NB4 (cell line): ENCODE data around the gene MAP3K14.

Experiments
- DNase-seq: peaks from one replicate; pipeline ENCODE4 v3.0.0; 2010; ENCODE audit warnings: low read depth
- H3K4me3 ChIP-seq: one replicate; pipeline ENCODE4 v1.5.1; 2011; ENCODE audit warnings: mild to moderate bottlenecking, low read depth, low read length, moderate library complexity
- MYC ChIP-seq: IDR thresholded peaks from 2 replicates; pipeline ENCODE4 v1.6.1; 2011; ENCODE audit warnings: low read depth, low read length
- POLR2A ChIP-seq: IDR thresholded peaks from 2 replicates; pipeline ENCODE4 v1.6.1; 2011; ENCODE audit warnings: mild to moderate bottlenecking; ENCODE audit not compliant: insufficient read length; ENCODE audit errors: extremely low read depth
- TF ChIP-seq, protein P1 (sequence below): IDR thresholded peaks from one replicate; pipeline ENCODE4 v1.5.1; 2012; ENCODE audit warnings: low read depth, low read length
- TF ChIP-seq, protein P2 (sequence below): IDR thresholded peaks from 2 replicates; pipeline ENCODE4 v1.6.1; 2011; ENCODE audit warnings: low read depth, low read length

MAP3K14 gene

DNA sequence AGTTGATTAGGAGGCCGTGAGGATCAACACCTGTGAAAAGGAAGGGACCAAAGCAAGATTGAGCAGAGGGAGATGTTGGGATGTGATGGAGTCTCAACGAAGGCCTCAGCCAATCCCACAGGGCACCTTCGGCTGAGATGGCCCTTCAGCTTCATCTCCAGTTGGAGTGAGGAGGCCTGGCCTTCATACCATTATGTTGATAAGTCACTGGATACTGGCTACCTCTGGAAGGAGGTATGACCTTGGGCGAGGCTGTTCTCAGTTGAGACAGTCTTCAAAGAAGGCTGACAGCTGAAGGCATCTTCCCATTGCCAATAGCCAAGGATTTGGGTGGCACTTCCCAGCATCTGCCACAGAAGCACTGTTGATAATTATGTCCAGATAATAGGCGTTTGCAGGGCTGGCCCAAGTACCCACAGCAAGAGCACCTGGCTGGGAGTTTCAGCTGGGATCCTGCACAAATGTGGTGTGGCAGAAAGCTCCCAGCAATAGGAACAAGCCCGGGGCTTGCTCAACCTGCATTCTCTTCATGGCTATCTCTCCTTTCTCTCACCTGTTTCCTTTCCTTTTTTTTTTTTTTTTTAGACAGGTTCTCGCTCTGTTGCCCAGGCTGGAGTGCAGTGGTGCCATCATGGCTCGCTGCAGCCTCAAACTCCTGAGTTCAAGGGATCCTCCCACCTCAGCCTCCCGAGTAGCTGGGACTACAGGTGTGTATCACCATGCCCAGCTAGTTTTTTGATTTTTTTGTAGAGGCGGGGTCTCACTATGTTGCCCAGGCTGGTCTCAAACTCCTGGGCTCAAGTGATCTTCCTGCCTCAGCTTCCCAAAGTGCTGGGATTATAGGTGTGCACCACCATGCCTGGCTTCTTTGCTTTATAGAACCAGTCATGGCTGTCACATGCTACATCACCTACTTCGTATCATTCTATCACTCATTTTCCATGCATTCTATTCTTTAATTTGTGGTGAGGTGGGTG lies 18.2 kb upstream of the MAP3K14 start:
- TF ChIP-seq POLR2A = no peak
- TF ChIP-seq, protein P1, sequence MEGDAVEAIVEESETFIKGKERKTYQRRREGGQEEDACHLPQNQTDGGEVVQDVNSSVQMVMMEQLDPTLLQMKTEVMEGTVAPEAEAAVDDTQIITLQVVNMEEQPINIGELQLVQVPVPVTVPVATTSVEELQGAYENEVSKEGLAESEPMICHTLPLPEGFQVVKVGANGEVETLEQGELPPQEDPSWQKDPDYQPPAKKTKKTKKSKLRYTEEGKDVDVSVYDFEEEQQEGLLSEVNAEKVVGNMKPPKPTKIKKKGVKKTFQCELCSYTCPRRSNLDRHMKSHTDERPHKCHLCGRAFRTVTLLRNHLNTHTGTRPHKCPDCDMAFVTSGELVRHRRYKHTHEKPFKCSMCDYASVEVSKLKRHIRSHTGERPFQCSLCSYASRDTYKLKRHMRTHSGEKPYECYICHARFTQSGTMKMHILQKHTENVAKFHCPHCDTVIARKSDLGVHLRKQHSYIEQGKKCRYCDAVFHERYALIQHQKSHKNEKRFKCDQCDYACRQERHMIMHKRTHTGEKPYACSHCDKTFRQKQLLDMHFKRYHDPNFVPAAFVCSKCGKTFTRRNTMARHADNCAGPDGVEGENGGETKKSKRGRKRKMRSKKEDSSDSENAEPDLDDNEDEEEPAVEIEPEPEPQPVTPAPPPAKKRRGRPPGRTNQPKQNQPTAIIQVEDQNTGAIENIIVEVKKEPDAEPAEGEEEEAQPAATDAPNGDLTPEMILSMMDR = no peak
- no peak for DNase-seq
- no peak overlapping the region for H3K4me3 ChIP-seq

DNA sequence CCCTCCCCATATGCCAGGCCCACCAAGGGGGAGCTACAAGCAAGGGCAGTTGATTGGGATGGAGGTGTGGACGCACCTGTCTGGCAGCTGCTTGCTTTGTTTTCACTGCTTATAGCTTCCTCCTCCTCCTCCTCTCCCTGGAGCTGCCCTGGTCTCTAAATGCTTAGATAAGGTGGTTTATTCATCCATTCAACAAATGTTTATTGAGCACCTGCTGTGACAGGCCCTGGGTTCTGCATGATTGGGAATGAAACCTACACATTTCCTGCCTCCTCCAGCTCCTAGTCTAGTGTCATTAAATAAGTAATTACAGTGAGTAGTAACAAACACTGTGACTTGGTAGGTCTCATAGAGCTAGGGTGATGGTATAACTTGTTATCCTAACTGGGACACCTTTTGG lies 17.4 kb upstream of the MAP3K14 start:
- no peak for DNase-seq

DNA sequence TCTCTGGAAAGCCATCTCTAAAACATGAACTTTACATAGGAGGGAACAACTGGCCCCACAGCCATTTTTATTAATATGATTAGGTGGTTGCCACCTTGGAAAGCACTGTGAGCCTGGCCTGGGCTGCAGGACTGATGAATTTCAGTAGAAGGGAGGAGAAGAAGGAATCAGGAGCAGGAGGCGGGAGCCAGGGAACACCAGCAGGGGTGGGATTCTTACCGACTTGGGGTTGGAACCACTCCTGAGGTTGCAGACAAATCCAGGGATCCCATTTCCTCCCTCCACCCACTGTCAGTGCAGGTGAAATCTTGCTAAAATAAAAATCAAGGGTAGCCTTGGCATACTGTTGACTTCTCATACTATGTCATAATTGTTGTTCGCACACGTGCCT lies 16.9 kb upstream of the MAP3K14 start:
- DNase-seq = no peak
- no peak overlapping the region for H3K4me3 ChIP-seq
- TF ChIP-seq MYC (no peak), POLR2A (no peak)
- TF ChIP-seq, protein P2, sequence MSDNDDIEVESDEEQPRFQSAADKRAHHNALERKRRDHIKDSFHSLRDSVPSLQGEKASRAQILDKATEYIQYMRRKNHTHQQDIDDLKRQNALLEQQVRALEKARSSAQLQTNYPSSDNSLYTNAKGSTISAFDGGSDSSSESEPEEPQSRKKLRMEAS = no peak
- TF ChIP-seq, protein P1 = no peak

More for the DNA sequence above, 17.4 kb upstream of the MAP3K14 start:
- TF ChIP-seq POLR2A (no peak), MYC (no peak)
- TF ChIP-seq, protein P2 = no peak
- TF ChIP-seq, protein P1 = no peak
- no peak overlapping the region for H3K4me3 ChIP-seq

DNA sequence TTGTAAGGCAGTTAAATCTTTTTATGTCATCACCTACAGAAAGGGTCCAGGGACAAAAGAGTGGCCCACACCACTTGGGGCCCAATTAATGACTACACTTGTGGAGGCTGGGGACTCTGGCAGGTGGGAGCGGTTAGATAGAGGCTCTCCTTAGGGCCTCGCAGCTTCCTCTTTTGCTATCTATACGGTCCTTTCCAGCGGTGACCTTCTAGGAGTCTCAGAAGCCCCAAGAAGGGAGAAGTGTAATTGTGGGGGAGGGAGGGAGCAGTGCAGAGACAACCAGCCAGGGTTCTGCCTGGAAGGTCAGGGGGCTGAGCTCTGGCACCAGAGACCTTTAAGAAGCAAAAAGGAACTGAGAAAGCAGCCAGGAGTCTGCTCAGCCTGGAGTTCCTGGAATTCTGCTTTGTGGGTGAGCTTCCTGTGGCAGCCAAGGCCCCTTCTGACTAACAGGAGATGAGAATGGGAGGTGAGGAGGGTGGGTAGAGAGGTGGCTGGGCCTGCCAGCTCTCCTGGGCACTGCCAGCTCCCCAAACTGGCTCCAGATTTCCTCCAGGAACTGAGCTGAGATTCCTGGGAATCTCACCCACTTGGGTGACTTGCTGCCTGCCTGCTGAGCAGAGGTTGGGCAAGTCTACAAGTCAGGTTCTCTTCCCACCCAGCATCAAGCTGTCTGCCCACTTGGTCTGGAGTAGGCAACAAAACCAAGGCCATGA lies 16.3 kb upstream of the MAP3K14 start:
- H3K4me3 ChIP-seq = no peak overlapping the region
- TF ChIP-seq, protein P1 = no peak
- no peak; the same call in 1 of the 2 replicates for TF ChIP-seq MYC
- peak; percentile 96 for DNase-seq

DNA sequence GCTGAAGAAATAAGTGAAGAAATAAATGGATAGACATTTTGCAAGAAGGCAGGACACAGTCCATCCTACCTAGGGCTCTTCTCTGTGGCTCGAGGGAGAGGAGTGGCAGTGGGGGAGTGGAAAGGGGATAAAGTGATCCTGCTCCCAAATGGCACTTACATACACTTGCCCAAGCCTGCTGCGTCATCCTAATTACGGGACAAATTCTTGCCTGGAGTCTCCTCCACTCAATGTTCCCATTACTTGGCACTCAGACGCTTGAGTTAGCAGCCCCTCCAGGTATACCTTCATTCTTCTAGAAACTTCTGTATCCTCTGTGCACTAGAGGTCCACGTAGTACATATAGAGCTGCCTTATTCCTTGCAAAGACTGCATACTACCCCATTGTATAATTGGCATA lies 15.7 kb upstream of the MAP3K14 start:
- H3K4me3 ChIP-seq = no peak overlapping the region
- DNase-seq = no peak
- TF ChIP-seq POLR2A (no peak), MYC (no peak)
- TF ChIP-seq, protein P2 = no peak
- TF ChIP-seq, protein P1 = no peak
